Mesendoderm (in vitro differentiated cells): ENCODE results near the gene SHLD1.
"Not testable (repeated sequence)": the region's sequence is repeated elsewhere in the genome, so short reads cannot be mapped to it uniquely, and the experiment has no call there.

Experiments used
- DNase-seq: peaks from one replicate; pipeline ENCODE4 v3.0.0; 2013
- H2AK5ac ChIP-seq: 2 replicates; pipeline ENCODE4 v1.6.1; 2013; ENCODE audit warnings: low read length, inconsistent platforms
- H2BK120ac ChIP-seq: 2 replicates; pipeline ENCODE4 v1.6.1; 2013; ENCODE audit warnings: low read depth, mild to moderate bottlenecking, low read length, moderate library complexity, mixed read lengths
- H2BK15ac ChIP-seq: replicated peaks from 2 replicates; pipeline ENCODE4 v1.6.1; 2013; ENCODE audit warnings: low read depth, mild to moderate bottlenecking, moderate library complexity
- H2BK5ac ChIP-seq: 2 replicates; pipeline ENCODE4 v1.6.1; 2013; ENCODE audit warnings: low read length, inconsistent platforms
- H3K18ac ChIP-seq: 2 replicates; pipeline ENCODE4 v1.6.1; 2013; ENCODE audit warnings: mild to moderate bottlenecking, low read length, mixed read lengths
- H3K23ac ChIP-seq: one replicate; pipeline ENCODE4 v1.6.1; 2013; ENCODE audit warnings: low read length
- H3K27ac ChIP-seq: 2 replicates; pipeline ENCODE4 v1.5.1; 2013; ENCODE audit warnings: low read depth, mild to moderate bottlenecking, inconsistent platforms, low read length, moderate library complexity
- H3K27me3 ChIP-seq: 2 replicates; pipeline ENCODE4 v1.6.1; 2013; ENCODE audit warnings: low read length, control low read depth, mild to moderate bottlenecking, inconsistent platforms; ENCODE audit not compliant: insufficient read depth, poor library complexity
- H3K36me3 ChIP-seq: 2 replicates; pipeline ENCODE4 v1.6.1; 2013; ENCODE audit warnings: low read length, inconsistent platforms; ENCODE audit not compliant: control insufficient read depth, insufficient read depth
- H3K4ac ChIP-seq: one replicate; pipeline ENCODE4 v1.6.1; 2013; ENCODE audit warnings: low read depth, mild to moderate bottlenecking, low read length, moderate library complexity
- H3K4me1 ChIP-seq: 2 replicates; pipeline ENCODE4 v1.6.1; 2013; ENCODE audit warnings: low read depth, low read length, inconsistent platforms; ENCODE audit not compliant: control insufficient read depth
- H3K4me2 ChIP-seq: 2 replicates; pipeline ENCODE4 v1.6.1; 2013; ENCODE audit warnings: low read length
- H3K4me3 ChIP-seq: 2 replicates; pipeline ENCODE4 v1.5.1; 2013; ENCODE audit warnings: mild to moderate bottlenecking, low read length
- H3K56ac ChIP-seq: one replicate; pipeline ENCODE4 v1.6.1; 2013; ENCODE audit warnings: low read length
- H3K79me1 ChIP-seq: 2 replicates; pipeline ENCODE4 v1.6.1; 2013; ENCODE audit warnings: low read length, inconsistent platforms
- H3K79me2 ChIP-seq: 2 replicates; pipeline ENCODE4 v1.6.1; 2013; ENCODE audit warnings: mild to moderate bottlenecking, low read length; ENCODE audit not compliant: control insufficient read depth, insufficient read depth
- H3K9ac ChIP-seq: 2 replicates; pipeline ENCODE4 v1.6.1; 2013; ENCODE audit warnings: low read length, inconsistent platforms
- H4K5ac ChIP-seq: one replicate; pipeline ENCODE4 v1.6.1; 2013; ENCODE audit warnings: low read length
- H4K8ac ChIP-seq: one replicate; pipeline ENCODE4 v1.6.1; 2013; ENCODE audit warnings: low read depth, mild to moderate bottlenecking, control low read depth, low read length, moderate library complexity
- whole genome bisulfite sequencing: extraction: QIAGEN DNeasy Blood & Tissue Kit; methylation state at CpG from one replicate; pipeline ENCODE4 v1.1.7; 2013; ENCODE audit warnings: low lambda C conversion rate, missing lambda C conversion rate; ENCODE audit not compliant: insufficient coverage; ENCODE audit errors: extremely low coverage; 5-methylcytosine and 5-hydroxymethylcytosine counted together

SHLD1 gene

DNA sequence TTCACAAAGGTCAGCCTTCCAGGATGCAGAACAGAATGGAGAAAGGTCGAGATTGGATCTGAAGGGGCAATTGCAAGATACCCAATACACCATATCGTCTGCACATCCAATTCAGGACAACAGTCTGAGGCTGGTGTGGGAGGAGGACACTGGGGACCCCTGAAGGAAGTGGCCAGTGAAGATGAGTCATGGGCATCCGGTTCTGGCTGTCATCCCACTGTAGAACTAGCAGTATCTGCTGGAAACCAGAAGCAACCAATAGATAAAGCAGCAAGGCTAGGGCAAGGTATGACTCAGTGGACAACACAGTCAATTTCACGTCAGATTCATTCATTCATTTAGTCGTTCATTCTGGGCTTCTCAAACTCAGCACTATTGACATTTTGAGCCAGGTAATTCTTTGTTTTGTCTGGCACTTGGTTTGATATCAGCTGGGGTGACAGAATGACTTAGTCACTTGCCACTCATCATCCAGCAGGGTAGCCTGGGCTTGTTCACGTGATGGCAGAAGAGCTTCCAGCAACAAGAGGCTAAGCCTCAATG, 30.3 kb upstream of the SHLD1 start:
- H2BK15ac ChIP-seq: no peak overlapping the region
- DNase-seq: no peak
- no peak overlapping the region for H3K9ac ChIP-seq
- WGBS: no CpG with 5 or more reads among the region's 6 CpGs
- no peak overlapping the region for H2AK5ac ChIP-seq
- H3K36me3 ChIP-seq: no peaks in the 10 kb centered on the region
- H3K18ac ChIP-seq: no peak overlapping the region
- H4K5ac ChIP-seq: no peak overlapping the region
- H3K79me1 ChIP-seq: no peaks in the 10 kb centered on the region
- no peak overlapping the region for H3K27ac ChIP-seq
- H3K27me3 ChIP-seq: no peaks in the 10 kb centered on the region
- no peak overlapping the region for H3K4me2 ChIP-seq
- H3K79me2 ChIP-seq: no peaks in the 10 kb centered on the region
- no peaks in the 10 kb centered on the region for H3K4me1 ChIP-seq
- H3K4me3 ChIP-seq: no peak overlapping the region
- no peak overlapping the region for H4K8ac ChIP-seq
- H3K56ac ChIP-seq: no peak overlapping the region
- H3K4ac ChIP-seq: no peak overlapping the region
- no peak overlapping the region for H2BK5ac ChIP-seq
- no peak overlapping the region for H2BK120ac ChIP-seq
- no peak overlapping the region for H3K23ac ChIP-seq

DNA sequence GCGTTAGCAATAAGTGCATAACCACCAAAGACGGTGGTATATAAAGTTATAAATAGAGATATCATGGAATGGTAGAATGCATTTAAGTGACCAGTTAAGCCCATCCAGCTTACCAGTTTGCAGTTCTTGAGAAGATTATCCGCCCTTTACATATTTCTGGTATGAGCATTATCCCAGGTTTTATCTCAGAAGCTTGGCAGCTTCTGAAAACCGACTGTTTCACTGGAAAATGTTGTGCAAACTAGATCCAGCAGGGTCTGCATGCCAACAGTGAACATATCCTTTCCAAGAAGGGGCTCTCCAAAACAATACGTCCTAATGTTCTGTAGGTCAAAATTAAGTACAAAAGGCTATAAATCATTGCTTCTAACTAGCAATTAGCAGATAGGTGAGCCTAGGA, 29.5 kb upstream of the SHLD1 start:
- DNase-seq: no peak
- no CpG with 5 or more reads among the region's 5 CpGs for WGBS
- no peak overlapping the region for H3K27ac ChIP-seq
- H3K23ac ChIP-seq: no peak overlapping the region
- H3K9ac ChIP-seq: no peak overlapping the region
- H2AK5ac ChIP-seq: no peak overlapping the region
- H4K8ac ChIP-seq: no peak overlapping the region
- no peak overlapping the region for H3K56ac ChIP-seq
- no peak overlapping the region for H2BK15ac ChIP-seq
- no peak overlapping the region for H3K4me3 ChIP-seq
- H2BK5ac ChIP-seq: no peak overlapping the region
- no peaks in the 10 kb centered on the region for H3K27me3 ChIP-seq
- no peak overlapping the region for H3K4ac ChIP-seq
- no peak overlapping the region for H3K4me2 ChIP-seq
- H3K36me3 ChIP-seq: no peaks in the 10 kb centered on the region
- no peak overlapping the region for H4K5ac ChIP-seq
- H3K79me2 ChIP-seq: no peaks in the 10 kb centered on the region
- no peak overlapping the region for H3K18ac ChIP-seq
- no peak overlapping the region for H2BK120ac ChIP-seq
- no peaks in the 10 kb centered on the region for H3K79me1 ChIP-seq
- H3K4me1 ChIP-seq: no peaks in the 10 kb centered on the region

DNA sequence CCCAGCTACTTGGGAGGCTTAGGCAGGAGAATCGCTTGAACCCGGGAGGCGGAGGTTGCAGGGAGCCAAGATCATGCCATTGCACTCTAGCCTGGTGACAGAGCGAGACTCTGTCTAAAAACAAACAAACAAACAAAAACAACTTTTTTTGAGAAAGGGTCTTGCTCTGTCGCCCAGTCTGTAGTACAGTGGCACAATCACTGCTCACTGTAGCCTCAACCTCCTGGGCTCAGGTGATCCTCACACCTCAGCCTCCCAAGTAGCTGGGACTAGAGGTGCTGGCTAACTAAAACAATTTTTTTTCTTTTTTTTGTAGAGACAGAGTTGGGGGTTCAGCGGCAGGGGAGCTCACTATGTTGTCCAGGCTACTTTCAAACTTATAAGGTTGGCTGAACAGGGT, 28.8 kb upstream of the SHLD1 start:
- H3K36me3 ChIP-seq, H4K5ac ChIP-seq, H3K4me3 ChIP-seq, H3K27me3 ChIP-seq, H3K79me1 ChIP-seq, H3K56ac ChIP-seq, H2BK120ac ChIP-seq, H2BK15ac ChIP-seq, H2AK5ac ChIP-seq, H3K23ac ChIP-seq, H3K18ac ChIP-seq, H3K79me2 ChIP-seq, H3K9ac ChIP-seq, H2BK5ac ChIP-seq, H4K8ac ChIP-seq, DNase-seq, H3K27ac ChIP-seq, H3K4me2 ChIP-seq, H3K4ac ChIP-seq, H3K4me1 ChIP-seq: not testable (repeated sequence)
- WGBS: no CpG with 5 or more reads among the region's 6 CpGs

DNA sequence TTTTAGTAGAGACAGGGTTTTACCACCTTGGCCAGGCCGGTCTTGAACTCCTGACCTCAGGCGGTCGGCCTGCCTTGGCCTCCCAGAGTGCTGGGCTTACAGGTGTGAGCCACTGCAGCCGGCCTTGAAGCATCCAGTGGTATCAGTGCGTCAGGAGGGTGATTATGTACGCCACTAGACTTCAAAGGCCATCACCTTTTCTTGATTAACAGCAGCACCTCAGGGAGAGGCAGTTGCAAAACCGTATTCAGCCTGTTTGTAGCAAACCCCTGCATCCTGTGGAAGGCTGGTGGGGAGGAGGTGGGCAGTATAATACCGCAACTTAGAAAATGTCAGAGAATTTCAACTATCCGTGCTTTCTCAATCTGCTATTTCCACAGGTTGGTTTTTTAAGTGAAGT, 27.3 kb upstream of the SHLD1 start:
- H4K8ac ChIP-seq: no peak overlapping the region
- no peak overlapping the region for H3K9ac ChIP-seq
- H3K79me1 ChIP-seq: no peaks in the 10 kb centered on the region
- no peak overlapping the region for H3K27ac ChIP-seq
- H3K36me3 ChIP-seq: no peaks in the 10 kb centered on the region
- no peak overlapping the region for H3K23ac ChIP-seq
- H2BK5ac ChIP-seq: no peak overlapping the region
- no peaks in the 10 kb centered on the region for H3K79me2 ChIP-seq
- WGBS: no CpG with 5 or more reads among the region's 9 CpGs
- H3K27me3 ChIP-seq: no peaks in the 10 kb centered on the region
- no peaks in the 10 kb centered on the region for H3K4me1 ChIP-seq
- H4K5ac ChIP-seq: no peak overlapping the region
- no peak overlapping the region for H3K18ac ChIP-seq
- H3K56ac ChIP-seq: no peak overlapping the region
- no peak overlapping the region for H3K4ac ChIP-seq
- no peak overlapping the region for H2BK15ac ChIP-seq
- no peak overlapping the region for H3K4me2 ChIP-seq
- no peak for DNase-seq
- H2AK5ac ChIP-seq: no peak overlapping the region
- no peak overlapping the region for H3K4me3 ChIP-seq
- H2BK120ac ChIP-seq: no peak overlapping the region

DNA sequence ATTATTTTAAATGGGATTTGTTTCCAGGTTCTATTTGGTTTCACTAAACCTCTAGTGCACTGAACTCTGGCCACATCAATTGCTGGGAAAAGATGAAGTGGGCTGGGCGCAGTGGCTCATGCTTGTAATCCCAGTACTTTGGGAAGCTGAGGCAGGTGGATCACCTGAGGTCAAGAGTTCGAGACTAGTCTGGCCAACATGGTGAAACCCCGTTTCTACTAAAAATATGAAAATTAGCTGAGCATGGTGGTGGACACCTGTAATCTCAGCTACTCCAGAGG, 25.1 kb upstream of the SHLD1 start:
- not testable (repeated sequence) for H4K8ac ChIP-seq, H2AK5ac ChIP-seq, H3K23ac ChIP-seq, H3K27me3 ChIP-seq, H2BK120ac ChIP-seq, H4K5ac ChIP-seq, H3K79me2 ChIP-seq, H3K27ac ChIP-seq, H3K79me1 ChIP-seq, H3K36me3 ChIP-seq, H3K4me2 ChIP-seq, H3K56ac ChIP-seq, H3K4me3 ChIP-seq, H3K18ac ChIP-seq, H3K4me1 ChIP-seq, H3K4ac ChIP-seq, DNase-seq, H2BK5ac ChIP-seq, H3K9ac ChIP-seq, H2BK15ac ChIP-seq
- no CpG with 5 or more reads among the region's 3 CpGs for WGBS

DNA sequence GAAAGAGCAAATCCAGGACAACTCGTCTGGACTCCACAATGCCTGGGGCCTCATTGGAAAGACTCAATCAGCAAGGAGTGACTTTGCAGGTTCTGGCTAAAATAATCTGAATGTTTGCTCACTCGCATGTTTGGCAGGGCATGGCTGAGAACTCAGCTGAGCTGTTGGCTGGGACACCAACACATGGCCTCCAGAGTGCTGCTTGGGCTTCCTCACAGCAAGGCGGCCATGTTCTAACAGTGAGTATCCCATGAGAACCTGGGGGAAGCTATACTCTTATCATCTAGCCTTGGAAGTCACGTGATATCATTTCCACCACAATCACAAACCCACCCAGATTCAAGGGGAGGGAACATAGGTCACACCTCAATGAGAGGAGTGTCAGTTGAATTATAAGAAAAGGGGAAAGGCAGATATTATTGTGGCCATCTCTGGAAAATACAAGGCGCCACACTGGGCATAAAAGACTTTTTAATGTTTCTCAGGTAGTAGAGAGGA, 23.1 kb upstream of the SHLD1 start:
- Histone ChIP-seq H3K56ac (no peak overlapping the region), H2AK5ac (no peak overlapping the region), H3K4ac (no peak overlapping the region), H3K23ac (no peak overlapping the region), H2BK120ac (no peak overlapping the region), H2BK5ac (no peak overlapping the region), H3K79me2 (no peaks in the 10 kb centered on the region), H3K36me3 (no peaks in the 10 kb centered on the region), H2BK15ac (no peak overlapping the region), H3K18ac (no peak overlapping the region), H3K27ac (no peak overlapping the region), H3K4me3 (no peak overlapping the region), H3K79me1 (no peaks in the 10 kb centered on the region), H3K9ac (no peak overlapping the region), H3K4me1 (no peaks in the 10 kb centered on the region), H4K5ac (no peak overlapping the region), H3K4me2 (no peak overlapping the region), H4K8ac (no peak overlapping the region), H3K27me3 (no peaks in the 10 kb centered on the region)
- WGBS: no CpG with 5 or more reads among the region's 5 CpGs
- no peak for DNase-seq
